GM23338 (cell line): Measurements from ENCODE around the gene TEX53. TPM values are rescaled to one million over a fixed set of nuclear protein-coding genes. Genes with fewer than 3 reads are reported as not detected.

Source experiments
- ATAC-seq: fragments of 200-7000 bp; cut with Tn5 transposase; 3 replicates; pipeline ENCODE4 v1.9.1; 2020
- DNase-seq: peaks from one replicate; pipeline ENCODE4 v3.0.0-alpha.2; 2015; ENCODE audit warnings: low spot score
- H2AFZ ChIP-seq: fragments of 200-600 bp; sonication (generic); 2 replicates; pipeline ENCODE4 v1.8.0; 2016; ENCODE audit warnings: antibody characterized with exemption, mild to moderate bottlenecking, moderate library complexity
- H3F3A ChIP-seq: fragments of 200-600 bp; sonication (generic); replicated peaks from 2 replicates; pipeline ENCODE4 v1.8.0; 2017; ENCODE audit warnings: antibody characterized with exemption, mixed run types, low read depth
- H3K27ac ChIP-seq: fragments of 200-600 bp; sonication (generic); 2 replicates; pipeline ENCODE4 v1.6.1; 2016; ENCODE audit warnings: low read depth
- H3K27me3 ChIP-seq: fragments of 200-600 bp; sonication (generic); 2 replicates; pipeline ENCODE4 v1.8.0; 2016; ENCODE audit warnings: mild to moderate bottlenecking, mixed run types, moderate library complexity; ENCODE audit not compliant: insufficient read depth
- H3K36me3 ChIP-seq: fragments of 200-600 bp; sonication (generic); 2 replicates; pipeline ENCODE4 v1.8.0; 2016; ENCODE audit warnings: mild to moderate bottlenecking; ENCODE audit not compliant: insufficient read depth
- H3K4me1 ChIP-seq: fragments of 200-600 bp; sonication (generic); 2 replicates; pipeline ENCODE4 v1.8.0; 2016; ENCODE audit warnings: mild to moderate bottlenecking, moderate library complexity; ENCODE audit not compliant: insufficient read depth
- H3K4me2 ChIP-seq: fragments of 200-600 bp; sonication (generic); 2 replicates; pipeline ENCODE4 v1.7.1; 2017; ENCODE audit warnings: mixed run types
- H3K4me3 ChIP-seq: fragments of 200-600 bp; sonication (generic); 2 replicates; pipeline ENCODE4 v1.6.1; 2016; ENCODE audit warnings: mixed run types
- H3K79me2 ChIP-seq: fragments of 200-600 bp; sonication (generic); replicated peaks from 2 replicates; pipeline ENCODE4 v1.8.0; 2017; ENCODE audit warnings: mild to moderate bottlenecking; ENCODE audit not compliant: insufficient read depth
- H3K9me2 ChIP-seq: fragments of 200-600 bp; sonication (generic); 2 replicates; pipeline ENCODE4 v1.8.0; 2017; ENCODE audit not compliant: insufficient read depth
- H4K20me1 ChIP-seq: fragments of 200-600 bp; sonication (generic); replicated peaks from 2 replicates; pipeline ENCODE4 v1.8.0; 2017; ENCODE audit warnings: mild to moderate bottlenecking; ENCODE audit not compliant: insufficient read depth
- H3K27ac Mint-ChIP-seq: 2 replicates; pipeline ENCODE4 v1.8.0; 2020; ENCODE audit warnings: inconsistent platforms, mild to moderate bottlenecking, moderate library complexity, mixed read lengths
- H3K27me3 Mint-ChIP-seq: 3 replicates; pipeline ENCODE4 v1.8.0; 2022; ENCODE audit warnings: low read depth, mild to moderate bottlenecking, moderate library complexity, mixed read lengths, inconsistent platforms; ENCODE audit not compliant: insufficient read depth, poor library complexity
- H3K36me3 Mint-ChIP-seq: 3 replicates; pipeline ENCODE4 v1.8.0; 2021; ENCODE audit warnings: low read depth, mild to moderate bottlenecking, inconsistent platforms, moderate library complexity, mixed read lengths
- H3K4me1 Mint-ChIP-seq: 3 replicates; pipeline ENCODE4 v1.8.0; 2020; ENCODE audit warnings: mild to moderate bottlenecking, inconsistent platforms, mixed read lengths
- H3K4me3 Mint-ChIP-seq: 3 replicates; pipeline ENCODE4 v1.8.0; 2021; ENCODE audit warnings: moderate library complexity, mild to moderate bottlenecking, inconsistent platforms, mixed read lengths
- H3K9me3 Mint-ChIP-seq: 3 replicates; pipeline ENCODE4 v1.8.0; 2020; ENCODE audit warnings: moderate library complexity, mild to moderate bottlenecking, inconsistent platforms, mixed read lengths
- STAT1 ChIP-seq: IDR thresholded peaks from one replicate; pipeline ENCODE4 v1.6.1; 2016; ENCODE audit warnings: antibody characterized with exemption; ENCODE audit not compliant: unreplicated experiment
- ZNF114 ChIP-seq: fragments of 250-450 bp; sonication (Bioruptor Pico); IDR thresholded peaks from 2 replicates; pipeline ENCODE4 v1.5.0; 2020; ENCODE audit warnings: mild to moderate bottlenecking, moderate library complexity
- polyA plus RNA-seq: library from polyadenylated mRNA; unstranded; fragments of >200 nt; fragmentation: Nextera tagmentation; extraction: Ambion mirVana; gene quantifications from 2 replicates; pipeline ENCODE4 v1.2.1, GENCODE V29; 2016
- total RNA-seq: library from RNA; depleted of rRNA; stranded (reverse); fragments of >200 nt; shearing (Covaris generic); gene quantifications from 2 replicates; pipeline ENCODE4 v1.2.3, GENCODE V29; 2014
- TF ChIP-seq, protein P1 (sequence below), 2 experiments: fragments of 200-600 bp in 1 of 2; sonication (generic) in 1 of 2; conservative IDR thresholded peaks; 2 replicates each; pipeline versions ENCODE4 v1.5.1 to v1.6.1; 2016 to 2017; ENCODE audit warnings: antibody characterized with exemption in 2 of 2, low read depth in 2 of 2, mild to moderate bottlenecking in 2 of 2, moderate library complexity in 1 of 2
- TF ChIP-seq, protein P2 (sequence below): IDR thresholded peaks from 2 replicates; pipeline ENCODE4 v1.6.1; 2016; ENCODE audit warnings: antibody characterized with exemption
- TF ChIP-seq, protein P3 (sequence below): fragments of 250-450 bp; sonication (Bioruptor Pico); IDR thresholded peaks from 2 replicates; pipeline ENCODE4 v1.5.0; 2020; ENCODE audit warnings: mild to moderate bottlenecking, moderate library complexity

The TEX53 gene
- total and polyA plus RNA-seq, 2 experiments from 2014 or later = not detected

DNA sequence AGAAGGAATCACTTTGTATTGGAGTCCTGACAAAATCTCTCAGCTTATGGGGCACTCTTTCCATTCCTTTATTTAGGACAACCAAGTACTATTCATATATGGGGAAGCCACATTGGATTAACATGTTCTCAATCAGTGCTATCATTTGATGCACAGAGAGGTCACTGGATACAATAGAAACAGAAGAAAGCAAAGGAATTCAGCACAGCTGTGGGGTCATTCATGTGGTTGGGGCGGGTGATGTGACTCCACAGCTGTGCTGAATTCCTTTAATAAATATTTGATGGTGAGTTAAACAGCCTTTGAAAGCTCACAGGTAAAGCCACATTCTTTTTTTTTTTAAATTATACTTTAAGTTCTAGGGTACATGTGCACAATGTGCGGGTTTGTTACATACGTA is 25.2 kb upstream of the TEX53 start:
- Histone ChIP-seq H3F3A (no peaks in the 10 kb centered on the region), H4K20me1 (no peaks in the 10 kb centered on the region), H3K79me2 (no peaks in the 10 kb centered on the region), H3K27ac (no peak overlapping the region), H3K9me2 (no peaks in the 10 kb centered on the region), H2AFZ (no peak overlapping the region), H3K36me3 (no peaks in the 10 kb centered on the region), H3K4me3 (no peak overlapping the region), H3K4me1 (no peaks in the 10 kb centered on the region), H3K27me3 (no peaks in the 10 kb centered on the region), H3K4me2 (no peak overlapping the region)
- Mint-ChIP-seq H3K4me1 (no peaks in the 10 kb centered on the region), H3K27me3 (no peaks in the 10 kb centered on the region), H3K27ac (no peak overlapping the region), H3K4me3 (no peak overlapping the region), H3K36me3 (no peaks in the 10 kb centered on the region), H3K9me3 (no peaks in the 10 kb centered on the region)
- TF ChIP-seq, protein P1, sequence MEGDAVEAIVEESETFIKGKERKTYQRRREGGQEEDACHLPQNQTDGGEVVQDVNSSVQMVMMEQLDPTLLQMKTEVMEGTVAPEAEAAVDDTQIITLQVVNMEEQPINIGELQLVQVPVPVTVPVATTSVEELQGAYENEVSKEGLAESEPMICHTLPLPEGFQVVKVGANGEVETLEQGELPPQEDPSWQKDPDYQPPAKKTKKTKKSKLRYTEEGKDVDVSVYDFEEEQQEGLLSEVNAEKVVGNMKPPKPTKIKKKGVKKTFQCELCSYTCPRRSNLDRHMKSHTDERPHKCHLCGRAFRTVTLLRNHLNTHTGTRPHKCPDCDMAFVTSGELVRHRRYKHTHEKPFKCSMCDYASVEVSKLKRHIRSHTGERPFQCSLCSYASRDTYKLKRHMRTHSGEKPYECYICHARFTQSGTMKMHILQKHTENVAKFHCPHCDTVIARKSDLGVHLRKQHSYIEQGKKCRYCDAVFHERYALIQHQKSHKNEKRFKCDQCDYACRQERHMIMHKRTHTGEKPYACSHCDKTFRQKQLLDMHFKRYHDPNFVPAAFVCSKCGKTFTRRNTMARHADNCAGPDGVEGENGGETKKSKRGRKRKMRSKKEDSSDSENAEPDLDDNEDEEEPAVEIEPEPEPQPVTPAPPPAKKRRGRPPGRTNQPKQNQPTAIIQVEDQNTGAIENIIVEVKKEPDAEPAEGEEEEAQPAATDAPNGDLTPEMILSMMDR (conservative IDR thresholded peaks at IDR 0.05; ENCODE audit: low read depth in 2 of 2) = no peak
- TF ChIP-seq ZNF114 (CRISPR knock-in tag) (no peak), STAT1 (no peak)
- TF ChIP-seq, protein P2, sequence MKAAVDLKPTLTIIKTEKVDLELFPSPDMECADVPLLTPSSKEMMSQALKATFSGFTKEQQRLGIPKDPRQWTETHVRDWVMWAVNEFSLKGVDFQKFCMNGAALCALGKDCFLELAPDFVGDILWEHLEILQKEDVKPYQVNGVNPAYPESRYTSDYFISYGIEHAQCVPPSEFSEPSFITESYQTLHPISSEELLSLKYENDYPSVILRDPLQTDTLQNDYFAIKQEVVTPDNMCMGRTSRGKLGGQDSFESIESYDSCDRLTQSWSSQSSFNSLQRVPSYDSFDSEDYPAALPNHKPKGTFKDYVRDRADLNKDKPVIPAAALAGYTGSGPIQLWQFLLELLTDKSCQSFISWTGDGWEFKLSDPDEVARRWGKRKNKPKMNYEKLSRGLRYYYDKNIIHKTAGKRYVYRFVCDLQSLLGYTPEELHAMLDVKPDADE = no peak
- TF ChIP-seq, protein P3, sequence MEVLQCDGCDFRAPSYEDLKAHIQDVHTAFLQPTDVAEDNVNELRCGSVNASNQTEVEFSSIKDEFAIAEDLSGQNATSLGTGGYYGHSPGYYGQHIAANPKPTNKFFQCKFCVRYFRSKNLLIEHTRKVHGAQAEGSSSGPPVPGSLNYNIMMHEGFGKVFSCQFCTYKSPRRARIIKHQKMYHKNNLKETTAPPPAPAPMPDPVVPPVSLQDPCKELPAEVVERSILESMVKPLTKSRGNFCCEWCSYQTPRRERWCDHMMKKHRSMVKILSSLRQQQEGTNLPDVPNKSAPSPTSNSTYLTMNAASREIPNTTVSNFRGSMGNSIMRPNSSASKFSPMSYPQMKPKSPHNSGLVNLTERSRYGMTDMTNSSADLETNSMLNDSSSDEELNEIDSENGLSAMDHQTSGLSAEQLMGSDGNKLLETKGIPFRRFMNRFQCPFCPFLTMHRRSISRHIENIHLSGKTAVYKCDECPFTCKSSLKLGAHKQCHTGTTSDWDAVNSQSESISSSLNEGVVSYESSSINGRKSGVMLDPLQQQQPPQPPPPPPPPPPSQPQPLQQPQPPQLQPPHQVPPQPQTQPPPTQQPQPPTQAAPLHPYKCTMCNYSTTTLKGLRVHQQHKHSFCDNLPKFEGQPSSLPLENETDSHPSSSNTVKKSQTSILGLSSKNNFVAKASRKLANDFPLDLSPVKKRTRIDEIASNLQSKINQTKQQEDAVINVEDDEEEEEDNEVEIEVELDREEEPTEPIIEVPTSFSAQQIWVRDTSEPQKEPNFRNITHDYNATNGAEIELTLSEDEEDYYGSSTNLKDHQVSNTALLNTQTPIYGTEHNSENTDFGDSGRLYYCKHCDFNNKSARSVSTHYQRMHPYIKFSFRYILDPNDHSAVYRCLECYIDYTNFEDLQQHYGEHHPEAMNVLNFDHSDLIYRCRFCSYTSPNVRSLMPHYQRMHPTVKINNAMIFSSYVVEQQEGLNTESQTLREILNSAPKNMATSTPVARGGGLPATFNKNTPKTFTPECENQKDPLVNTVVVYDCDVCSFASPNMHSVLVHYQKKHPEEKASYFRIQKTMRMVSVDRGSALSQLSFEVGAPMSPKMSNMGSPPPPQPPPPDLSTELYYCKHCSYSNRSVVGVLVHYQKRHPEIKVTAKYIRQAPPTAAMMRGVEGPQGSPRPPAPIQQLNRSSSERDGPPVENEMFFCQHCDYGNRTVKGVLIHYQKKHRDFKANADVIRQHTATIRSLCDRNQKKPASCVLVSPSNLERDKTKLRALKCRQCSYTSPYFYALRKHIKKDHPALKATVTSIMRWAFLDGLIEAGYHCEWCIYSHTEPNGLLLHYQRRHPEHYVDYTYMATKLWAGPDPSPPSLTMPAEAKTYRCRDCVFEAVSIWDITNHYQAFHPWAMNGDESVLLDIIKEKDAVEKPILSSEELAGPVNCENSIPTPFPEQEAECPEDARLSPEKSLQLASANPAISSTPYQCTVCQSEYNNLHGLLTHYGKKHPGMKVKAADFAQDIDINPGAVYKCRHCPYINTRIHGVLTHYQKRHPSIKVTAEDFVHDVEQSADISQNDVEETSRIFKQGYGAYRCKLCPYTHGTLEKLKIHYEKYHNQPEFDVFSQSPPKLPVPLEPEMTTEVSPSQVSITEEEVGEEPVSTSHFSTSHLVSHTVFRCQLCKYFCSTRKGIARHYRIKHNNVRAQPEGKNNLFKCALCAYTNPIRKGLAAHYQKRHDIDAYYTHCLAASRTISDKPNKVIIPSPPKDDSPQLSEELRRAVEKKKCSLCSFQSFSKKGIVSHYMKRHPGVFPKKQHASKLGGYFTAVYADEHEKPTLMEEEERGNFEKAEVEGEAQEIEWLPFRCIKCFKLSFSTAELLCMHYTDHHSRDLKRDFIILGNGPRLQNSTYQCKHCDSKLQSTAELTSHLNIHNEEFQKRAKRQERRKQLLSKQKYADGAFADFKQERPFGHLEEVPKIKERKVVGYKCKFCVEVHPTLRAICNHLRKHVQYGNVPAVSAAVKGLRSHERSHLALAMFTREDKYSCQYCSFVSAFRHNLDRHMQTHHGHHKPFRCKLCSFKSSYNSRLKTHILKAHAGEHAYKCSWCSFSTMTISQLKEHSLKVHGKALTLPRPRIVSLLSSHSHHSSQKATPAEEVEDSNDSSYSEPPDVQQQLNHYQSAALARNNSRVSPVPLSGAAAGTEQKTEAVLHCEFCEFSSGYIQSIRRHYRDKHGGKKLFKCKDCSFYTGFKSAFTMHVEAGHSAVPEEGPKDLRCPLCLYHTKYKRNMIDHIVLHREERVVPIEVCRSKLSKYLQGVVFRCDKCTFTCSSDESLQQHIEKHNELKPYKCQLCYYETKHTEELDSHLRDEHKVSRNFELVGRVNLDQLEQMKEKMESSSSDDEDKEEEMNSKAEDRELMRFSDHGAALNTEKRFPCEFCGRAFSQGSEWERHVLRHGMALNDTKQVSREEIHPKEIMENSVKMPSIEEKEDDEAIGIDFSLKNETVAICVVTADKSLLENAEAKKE = no peak
- ATAC-seq (no peak), DNase-seq (no peak)
